Activated CD4-positive, alpha-beta T cell treated with anti-CD3 and anti-CD28 coated beads for 48 hours (primary cell): Measurements from ENCODE around the gene POR.

Source experiments
- DNase-seq: peaks from one replicate; pipeline ENCODE4 v3.0.0-alpha.2; 2020

Gene POR

DNA sequence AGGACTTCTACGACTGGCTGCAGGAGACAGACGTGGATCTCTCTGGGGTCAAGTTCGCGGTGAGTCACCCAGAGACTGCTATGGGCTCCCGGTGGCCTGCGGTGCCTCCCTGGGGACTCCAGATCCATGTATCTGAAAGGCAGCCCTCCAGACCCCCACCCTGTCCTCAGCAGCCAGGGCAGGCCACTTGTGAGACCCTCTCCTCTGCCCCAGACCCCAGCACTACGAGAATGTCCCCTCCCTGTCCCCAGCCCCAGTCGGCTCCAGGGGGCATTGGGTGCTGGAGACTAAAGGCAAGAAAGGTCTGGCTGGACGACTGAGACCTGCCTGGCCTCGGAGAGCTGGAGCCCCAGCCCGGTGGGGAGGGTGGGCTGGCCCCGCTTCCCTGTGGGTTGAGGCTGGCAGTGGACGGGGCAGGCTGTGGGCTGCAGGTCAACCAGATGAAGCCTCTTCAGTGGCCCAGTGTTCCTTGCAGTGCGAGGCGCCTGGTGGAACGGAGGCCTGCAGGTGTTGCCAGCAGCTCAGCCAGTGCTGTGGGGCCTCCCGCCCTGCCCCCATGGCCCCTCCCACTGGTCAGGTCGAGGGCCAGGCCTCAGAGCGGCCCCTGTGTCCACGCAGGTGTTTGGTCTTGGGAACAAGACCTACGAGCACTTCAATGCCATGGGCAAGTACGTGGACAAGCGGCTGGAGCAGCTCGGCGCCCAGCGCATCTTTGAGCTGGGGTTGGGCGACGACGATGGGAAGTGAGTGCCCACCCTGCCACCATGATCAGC lies 65.7 kb downstream of the POR start:
- DNase-seq: no peak

DNA sequence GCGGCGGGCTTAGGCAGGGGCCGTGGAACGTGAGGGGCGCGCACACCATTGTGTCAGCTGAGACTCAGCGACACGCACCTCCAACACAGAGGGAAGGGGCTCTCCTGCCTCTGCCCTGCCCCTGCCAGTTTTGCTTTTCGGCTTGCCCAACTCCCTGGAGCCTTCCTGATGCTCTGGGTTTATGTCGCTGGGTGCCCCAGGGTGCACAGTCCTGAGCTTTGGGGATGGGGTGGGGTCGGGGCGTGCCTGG lies 66.2 kb downstream of the POR start:
- DNase-seq: no peak

DNA sequence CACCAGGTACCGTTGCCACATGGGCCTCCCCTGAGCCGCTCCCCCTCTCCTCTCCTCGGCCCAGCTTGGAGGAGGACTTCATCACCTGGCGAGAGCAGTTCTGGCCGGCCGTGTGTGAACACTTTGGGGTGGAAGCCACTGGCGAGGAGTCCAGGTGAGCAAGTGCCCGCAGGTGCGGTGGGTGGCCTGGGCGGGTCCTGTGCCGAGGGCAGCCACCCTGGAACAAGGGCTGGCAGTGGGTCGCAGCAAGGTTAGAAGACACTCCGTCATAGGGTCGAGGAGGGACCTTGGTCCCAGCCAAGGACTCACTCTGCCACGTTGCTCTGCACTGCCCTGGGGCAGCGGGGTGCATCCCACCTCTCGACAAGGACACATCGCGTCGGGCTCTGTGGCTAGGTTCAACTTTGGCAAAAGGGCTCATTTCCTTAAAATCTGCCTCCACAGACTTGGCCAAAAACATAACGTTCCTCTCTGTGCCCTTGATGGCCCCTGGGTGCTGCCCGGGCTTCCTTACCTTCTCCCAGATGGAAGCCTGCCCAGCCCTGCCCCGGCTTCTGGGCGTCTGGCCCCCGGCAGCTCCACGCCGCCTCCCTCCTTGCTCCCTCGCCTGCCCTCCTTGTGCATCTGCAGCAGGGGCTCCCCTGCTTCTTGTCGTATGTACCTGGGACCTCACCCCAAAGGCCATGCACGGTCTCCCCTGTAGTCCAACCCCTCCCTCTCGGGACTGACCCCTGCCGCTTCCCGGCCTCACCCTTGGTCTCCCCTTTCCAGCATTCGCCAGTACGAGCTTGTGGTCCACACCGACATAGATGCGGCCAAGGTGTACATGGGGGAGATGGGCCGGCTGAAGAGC lies 66.7 kb downstream of the POR start:
- no peak for DNase-seq

DNA sequence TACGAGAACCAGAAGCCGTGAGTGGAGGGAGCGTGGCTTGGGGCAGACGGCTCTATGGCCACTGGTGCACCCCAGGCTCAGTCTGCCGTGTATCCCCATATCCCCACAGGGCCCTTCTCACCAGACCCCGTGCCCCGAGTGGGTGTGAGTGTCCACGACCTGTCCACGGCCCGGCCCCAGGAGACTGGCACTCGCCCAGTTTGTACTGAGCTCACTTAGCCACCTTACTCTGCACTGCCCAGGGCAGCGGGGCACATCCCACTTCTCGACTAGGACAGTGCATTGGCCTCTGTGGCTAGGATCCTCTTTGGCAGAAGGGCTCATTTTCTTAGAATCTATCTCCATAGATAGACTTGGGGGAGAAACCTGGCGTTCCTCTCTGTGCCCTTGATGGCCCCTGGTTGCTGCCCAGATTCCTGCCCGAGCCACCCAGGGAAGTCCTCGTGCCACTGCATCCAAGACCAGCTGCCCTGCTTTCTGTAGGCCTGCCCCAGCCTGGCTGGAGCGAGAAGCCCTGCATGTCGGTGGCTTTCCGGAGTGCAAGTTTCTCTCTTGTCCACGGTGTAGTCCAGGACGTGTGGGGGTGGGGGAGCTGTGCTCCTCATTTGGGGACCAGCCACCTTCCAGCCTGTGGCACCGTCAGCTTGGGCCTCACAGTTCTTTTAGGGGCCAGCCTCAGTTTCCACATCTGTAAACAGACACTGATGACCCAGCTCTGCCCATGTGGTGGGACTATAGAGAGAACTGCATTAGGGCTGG lies 67.5 kb downstream of the POR start:
- no peak for DNase-seq

DNA sequence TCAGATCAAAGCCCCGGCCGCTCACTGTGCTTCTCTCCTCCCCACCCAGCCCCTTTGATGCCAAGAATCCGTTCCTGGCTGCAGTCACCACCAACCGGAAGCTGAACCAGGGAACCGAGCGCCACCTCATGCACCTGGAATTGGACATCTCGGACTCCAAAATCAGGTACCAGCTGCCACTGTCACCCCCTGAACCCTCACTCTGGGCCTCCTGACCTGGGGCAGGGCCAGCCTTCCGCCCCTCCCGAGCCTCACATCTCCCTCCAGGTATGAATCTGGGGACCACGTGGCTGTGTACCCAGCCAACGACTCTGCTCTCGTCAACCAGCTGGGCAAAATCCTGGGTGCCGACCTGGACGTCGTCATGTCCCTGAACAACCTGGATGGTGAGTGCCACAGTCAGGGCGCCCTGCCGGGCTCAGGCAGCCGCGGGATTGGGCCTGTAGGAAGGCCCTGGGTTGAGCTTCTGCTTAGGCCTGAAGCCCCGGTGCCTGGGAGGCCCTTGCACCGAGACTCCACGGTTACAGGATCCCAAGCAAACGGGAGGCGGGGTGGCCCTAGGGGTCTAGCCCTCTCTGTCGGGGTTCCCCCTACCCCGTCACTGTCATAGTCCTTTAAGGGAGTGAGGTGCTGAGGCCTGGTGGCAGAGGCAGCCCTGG lies 68.6 kb downstream of the POR start:
- no peak for DNase-seq

DNA sequence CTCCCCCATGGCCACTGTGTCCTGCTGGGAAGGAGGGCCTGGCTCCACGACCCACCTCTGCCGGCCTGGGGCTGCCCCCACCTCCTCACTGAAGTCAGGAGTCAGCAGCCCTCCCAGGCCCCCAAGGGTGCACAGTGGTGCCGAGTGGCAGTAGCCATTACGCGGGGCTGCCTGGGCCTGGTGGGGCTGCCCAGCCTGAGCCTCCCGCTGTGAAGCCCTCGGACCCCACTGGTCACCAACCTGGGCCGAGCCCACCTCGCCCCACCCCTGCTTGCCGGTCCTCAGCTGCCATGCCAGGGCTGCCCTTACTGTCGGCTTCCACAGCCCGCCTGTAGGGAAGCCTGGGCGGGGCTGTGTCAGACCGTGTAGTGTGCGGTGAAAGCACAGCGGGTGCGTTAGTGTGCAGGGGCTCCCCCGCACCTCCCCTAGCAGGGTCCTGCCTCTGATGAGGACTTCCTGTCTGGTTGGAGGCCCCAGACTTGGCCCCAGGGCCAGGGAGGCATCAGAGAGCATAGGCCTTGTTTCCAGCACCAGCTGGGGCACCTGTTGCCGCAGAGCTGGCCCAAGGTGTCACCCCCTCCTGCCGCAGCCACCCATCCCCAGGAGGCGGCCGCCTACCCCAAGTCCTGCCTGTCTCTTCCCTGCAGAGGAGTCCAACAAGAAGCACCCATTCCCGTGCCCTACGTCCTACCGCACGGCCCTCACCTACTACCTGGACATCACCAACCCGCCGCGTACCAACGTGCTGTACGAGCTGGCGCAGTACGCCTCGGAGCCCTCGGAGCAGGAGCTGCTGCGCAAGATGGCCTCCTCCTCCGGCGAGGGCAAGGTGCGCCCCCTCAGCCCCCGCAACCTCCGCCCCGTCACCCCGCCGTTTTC lies 69.4 kb downstream of the POR start:
- no peak for DNase-seq

DNA sequence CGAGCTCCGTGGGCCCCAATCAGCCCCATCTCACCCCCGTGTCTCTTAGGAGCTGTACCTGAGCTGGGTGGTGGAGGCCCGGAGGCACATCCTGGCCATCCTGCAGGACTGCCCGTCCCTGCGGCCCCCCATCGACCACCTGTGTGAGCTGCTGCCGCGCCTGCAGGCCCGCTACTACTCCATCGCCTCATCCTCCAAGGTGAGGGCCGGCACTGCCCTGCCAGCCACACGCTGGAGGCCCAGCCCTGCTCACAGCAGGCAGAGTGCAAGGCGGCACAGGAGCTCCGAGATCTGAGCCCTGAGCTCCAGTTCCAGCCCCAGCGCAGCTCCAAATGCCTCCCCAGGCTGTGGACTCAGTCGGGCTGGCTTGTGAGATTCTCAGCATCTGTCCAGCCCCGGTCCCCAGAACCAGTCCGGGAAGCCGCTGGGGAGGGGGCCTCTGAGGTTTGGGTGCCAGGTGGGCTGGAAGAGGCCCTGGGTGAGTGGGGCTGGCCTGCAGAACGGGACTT lies 70.1 kb downstream of the POR start:
- DNase-seq: no peak

DNA sequence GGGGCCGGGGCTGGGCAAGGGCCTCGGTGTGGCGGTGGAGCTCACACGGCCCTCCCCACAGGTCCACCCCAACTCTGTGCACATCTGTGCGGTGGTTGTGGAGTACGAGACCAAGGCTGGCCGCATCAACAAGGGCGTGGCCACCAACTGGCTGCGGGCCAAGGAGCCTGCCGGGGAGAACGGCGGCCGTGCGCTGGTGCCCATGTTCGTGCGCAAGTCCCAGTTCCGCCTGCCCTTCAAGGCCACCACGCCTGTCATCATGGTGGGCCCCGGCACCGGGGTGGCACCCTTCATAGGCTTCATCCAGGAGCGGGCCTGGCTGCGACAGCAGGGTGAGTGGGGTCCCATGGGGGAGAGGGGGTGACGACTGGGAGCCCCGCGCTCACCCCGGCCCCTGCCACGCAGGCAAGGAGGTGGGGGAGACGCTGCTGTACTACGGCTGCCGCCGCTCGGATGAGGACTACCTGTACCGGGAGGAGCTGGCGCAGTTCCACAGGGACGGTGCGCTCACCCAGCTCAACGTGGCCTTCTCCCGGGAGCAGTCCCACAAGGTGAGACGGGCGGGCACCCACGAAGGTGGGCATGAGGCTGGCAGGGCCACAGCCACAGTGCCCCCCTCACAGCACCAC lies 70.7 kb downstream of the POR start:
- DNase-seq: no peak

DNA sequence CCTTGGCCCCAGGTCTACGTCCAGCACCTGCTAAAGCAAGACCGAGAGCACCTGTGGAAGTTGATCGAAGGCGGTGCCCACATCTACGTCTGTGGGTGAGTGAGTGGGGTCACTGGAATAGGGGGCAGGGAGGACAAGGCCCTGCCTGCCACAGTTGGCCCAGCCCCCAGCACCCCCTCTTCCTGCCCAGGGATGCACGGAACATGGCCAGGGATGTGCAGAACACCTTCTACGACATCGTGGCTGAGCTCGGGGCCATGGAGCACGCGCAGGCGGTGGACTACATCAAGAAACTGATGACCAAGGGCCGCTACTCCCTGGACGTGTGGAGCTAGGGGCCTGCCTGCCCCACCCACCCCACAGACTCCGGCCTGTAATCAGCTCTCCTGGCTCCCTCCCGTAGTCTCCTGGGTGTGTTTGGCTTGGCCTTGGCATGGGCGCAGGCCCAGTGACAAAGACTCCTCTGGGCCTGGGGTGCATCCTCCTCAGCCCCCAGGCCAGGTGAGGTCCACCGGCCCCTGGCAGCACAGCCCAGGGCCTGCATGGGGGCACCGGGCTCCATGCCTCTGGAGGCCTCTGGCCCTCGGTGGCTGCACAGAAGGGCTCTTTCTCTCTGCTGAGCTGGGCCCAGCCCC lies 71.3 kb downstream of the POR start:
- DNase-seq: no peak

DNA sequence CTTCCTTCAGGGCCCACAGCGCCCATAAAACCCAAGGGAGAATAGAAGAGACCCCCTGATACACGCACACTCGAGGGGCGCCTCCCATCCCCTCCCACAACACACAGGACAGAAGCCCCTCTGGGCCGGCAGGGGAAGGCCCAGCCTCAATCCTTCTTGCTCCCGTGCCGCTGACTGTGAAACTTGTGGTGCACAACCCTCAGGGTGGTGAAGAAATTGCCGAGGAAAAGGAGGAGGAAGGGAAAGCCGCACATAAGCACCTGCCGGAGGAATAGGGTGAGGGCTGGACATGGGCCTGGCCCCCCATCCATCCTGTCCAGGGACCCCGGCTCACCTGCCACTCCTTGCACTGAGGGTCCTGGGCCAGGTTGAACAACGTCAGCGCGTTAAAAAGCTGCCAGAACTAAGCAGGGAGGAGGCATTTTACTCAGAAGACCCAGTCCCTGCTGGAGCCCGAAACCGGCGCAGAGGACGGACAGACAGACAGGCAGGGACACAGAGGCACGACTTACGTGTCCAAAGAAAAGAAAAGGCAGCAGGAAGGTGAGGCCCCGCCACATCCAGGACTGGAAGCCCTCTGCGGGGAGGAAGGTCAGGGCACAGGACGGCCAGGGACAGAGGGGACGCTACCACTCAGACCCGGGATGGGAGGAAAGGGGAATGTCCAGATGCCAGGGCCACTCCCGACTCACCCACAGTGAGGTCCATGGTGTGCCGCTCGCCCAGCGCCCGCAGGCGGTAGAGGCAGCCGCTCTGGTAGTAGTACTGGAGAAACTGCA lies 72.3 kb downstream of the POR start:
- DNase-seq: no peak

DNA sequence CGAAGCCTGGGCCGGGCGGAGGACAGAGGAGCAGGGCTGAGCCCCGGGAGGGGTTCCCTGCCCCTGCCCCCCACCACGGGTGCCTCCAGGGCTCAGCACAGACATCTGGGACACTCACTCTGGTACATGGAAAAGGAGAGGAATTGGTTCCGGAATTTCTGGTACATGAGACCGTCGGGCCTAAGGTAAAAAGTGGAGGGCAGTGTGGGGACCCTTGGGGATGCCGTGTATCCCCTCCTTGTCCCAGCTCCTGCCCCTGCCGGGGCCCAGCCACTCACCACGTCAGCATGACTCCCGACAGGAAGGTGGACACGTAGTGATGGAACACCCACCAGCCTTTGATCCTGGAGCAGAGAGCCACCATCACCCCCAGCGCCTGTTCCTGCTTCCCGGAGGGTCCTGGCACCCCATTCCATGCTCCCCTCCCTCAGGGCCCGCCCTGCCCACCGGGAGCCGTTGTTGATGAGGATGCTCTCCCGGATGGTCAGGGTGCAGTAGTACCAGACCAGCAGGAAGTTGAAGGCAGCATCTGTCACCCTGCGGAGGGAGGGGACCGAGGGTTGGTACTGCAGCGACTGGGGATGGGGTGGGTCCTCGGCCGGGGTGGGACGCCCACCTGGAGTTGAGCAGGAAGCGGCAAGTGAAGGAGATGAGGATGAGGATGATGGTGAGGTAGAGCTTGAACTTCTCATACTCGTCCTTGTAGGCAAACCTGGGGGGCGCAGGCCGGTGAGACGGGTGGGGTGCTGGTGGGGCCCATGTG lies 73.0 kb downstream of the POR start:
- no peak for DNase-seq

DNA sequence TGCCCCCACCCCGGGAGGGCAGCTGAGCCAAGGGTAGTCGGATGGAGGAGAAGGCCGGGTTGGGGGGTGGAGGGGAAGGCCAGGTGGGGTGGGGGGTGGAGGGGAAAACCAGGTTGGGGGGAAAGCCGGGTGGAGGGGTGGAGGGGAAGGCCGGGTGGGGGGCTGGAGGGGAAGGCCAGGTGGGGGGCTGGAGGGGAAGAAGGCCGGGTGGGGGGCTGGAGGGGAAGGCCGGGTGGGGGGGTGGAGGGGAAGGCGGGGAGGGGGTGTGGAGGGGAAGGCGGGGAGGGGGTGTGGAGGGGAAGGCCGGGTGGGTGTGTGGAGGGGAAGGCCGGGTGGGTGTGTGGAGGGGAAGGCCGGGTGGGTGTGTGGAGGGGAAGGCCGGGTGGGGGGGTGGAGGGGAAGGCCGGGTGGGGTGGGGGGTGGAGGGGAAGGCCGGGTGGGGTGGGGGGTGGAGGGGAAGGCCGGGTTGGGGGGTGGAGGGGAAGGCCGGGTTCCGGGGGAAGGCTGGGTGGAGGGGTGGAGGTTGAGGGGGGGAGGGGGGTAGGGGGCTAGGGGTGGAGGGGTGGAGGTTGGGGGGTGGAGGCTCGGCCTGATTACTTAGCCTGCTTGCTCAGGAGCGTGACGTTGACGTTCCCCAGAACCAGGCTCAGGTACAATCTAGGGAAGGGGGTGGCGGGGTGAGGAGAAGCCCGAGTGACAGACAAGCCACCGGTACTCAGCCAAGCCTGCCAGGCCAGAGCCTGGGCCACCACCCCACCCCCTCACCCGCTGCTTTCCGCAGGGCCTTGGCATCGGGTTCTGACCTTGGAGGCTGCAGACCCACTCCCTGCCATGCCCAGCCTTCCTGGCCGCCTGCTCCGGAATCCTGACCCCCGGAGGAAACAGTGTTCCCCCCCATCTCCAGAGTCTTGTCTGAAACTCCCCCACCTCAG lies 73.9 kb downstream of the POR start:
- DNase-seq: no peak

DNA sequence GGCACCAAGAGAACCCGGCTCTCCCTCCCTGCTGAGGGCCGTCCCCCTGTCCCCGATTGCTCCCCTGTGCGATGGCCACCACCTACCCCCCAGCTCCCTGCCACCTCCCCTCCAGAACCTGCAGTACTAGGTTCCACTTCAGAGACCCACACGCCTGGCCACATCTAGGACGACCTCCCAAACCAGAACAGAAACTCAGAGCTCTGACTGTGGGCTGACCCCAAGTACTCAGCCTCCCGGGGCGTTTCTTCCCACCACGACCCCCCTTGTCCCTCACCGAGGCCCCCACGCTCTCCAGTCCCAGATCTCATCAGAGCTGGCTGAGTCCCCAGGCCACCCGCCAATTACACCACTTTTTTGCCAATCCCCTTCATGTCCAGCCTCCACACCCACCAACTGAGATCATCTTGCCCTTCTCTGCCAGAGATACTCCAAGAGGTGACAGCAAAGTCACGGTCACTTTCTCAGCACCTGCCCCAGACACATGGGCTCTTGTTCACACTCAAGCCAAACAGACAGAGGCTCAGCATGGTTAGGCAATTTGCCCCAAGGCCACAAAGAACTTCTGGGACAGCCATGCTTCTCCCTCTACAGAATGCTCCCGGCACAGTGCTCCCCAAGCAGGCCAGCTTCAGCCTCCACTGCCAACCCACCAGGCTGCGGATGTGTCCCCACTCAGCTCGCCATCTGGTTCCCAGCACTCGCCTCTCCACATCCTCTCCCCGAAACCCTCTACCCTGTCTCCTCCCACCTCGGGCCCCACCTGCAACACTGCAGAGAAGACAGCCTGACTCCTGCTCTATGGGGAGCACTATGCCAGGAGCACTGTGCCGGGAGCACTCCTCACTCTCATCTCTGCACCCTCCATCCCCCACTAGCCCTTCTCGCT lies 74.8 kb downstream of the POR start:
- no peak for DNase-seq

DNA sequence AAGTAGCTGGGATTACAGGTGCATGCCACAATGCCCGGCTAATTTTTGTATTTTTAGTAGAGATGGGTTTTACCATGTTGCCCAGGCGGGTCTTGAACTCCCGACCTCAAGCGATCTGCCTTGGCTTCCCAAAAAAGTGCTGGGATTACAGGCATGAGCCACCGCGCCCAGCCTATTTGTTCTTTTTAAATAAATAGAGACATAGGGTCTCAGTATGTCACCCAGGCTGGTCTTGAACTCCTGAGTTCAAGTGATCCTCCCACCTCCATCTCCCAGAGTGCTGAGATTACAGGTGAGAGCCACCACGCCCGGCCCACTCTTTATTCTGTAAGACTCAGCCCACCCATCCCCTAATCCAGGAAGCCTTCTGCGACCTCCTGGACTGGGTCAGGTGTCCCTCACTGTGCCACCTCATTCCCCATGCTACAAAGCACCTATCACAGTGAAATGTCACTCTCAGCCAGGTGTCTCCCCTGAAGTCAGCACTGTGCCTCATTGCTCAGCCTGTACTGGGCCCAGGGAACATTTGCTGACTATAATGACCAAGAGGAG lies 76.7 kb downstream of the POR start:
- no peak for DNase-seq

DNA sequence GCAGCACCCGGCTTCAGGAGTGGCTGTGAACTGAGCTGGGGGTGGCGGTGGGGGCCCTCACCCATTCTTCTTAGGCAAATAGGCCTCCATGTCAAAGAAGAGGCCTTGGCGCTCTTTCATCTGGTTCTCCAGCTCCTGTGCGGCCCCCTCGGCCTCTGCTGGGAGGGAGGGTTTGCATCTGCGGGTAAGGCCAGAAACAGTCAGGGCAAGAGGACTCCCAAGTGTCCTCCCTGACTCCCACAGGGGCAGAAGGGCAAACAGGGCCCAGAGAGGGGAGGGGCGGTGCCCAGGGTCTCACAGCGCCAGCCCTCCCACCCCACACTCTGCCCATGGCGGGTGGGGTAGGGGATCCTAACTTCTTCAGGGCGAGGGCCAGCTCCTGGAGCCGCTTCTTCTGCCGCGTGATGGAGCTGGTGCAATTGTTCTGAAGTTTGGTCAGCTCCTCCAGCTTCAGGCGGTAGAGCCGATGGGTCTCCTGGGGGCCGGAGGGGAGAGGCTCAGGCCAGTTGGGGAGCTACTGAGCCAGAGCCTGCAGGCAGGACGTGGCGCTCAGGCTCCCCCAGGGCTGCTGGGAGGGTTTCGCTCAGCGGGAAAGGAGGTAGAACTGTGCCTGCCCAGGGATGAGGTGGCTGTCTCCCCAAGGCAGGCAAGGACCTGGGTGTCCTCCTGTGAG lies 77.3 kb downstream of the POR start:
- DNase-seq: no peak

DNA sequence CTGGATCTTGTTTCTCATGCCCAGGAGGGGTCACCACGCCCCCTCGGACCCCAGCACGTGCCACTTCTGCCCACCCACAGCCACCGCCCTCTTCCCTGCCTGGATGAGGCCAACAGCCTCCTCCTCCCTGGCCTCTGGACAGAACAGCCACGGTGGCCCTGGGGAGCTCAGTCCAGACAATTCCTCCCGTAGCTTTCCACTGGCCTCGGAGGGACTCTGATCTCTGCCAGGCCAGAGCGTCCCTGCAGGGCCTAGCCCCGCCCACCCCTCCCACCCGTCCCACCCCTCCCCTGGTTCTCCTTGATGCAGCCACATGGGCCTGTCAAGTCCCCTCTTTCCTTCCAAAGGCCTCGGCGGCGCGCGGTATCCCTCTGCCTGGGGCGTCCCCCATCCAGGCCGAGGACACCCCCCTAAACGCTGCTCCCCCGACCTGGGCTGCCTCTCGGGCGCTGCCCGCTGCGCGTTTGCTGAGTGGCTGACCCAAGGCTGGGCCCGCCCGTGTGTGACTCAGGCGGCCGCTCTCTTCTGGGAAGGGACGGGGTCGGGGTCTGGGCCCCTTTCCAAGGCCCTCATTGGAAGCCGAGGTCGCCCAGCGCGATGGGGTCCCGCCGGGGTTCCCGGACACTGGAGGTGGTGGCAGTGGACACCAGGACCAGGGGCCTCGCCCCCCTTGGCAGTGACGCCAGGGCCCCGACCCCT lies 78.9 kb downstream of the POR start:
- no peak for DNase-seq
